Panc1 (cell line): Measurements from ENCODE around the gene KLK14. TPM values are rescaled to one million over a fixed set of nuclear protein-coding genes. Genes with fewer than 3 reads are reported as not detected.

Experiments
- ATAC-seq: fragments of 200-7000 bp; cut with Tn5 transposase; 2 replicates; pipeline ENCODE4 v1.9.1; 2020; ENCODE audit warnings: mild to moderate bottlenecking, moderate library complexity
- BruUV-seq: library from RNA; stranded (reverse); fragments of 400-500 nt; replicated peaks from 2 replicates; lab custom pipeline; 2021; lab: Mats Ljungman, UMichigan
- CTCF ChIA-PET: fragments of 300-600 bp; sonication (Branson Sonifier 250); formaldehyde crosslinking; loops from one replicate; lab custom pipeline; 2022; ENCODE audit warnings: antibody characterized with exemption; lab: Charles Lee
- POLR2A ChIA-PET: fragments of 300-600 bp; sonication (Branson Sonifier 250); formaldehyde crosslinking; loops from one replicate; lab custom pipeline; 2022; ENCODE audit warnings: antibody characterized with exemption; lab: Charles Lee
- DNase-seq: peaks from one replicate; pipeline ENCODE4 v3.0.0-alpha.2; 2010; ENCODE audit warnings: low read depth, low spot score
- H3K27ac ChIP-seq: 2 replicates; pipeline ENCODE4 v1.5.1; 2011; ENCODE audit warnings: mild to moderate bottlenecking, low read length, inconsistent platforms
- H3K27me3 ChIP-seq: fragments of 200-500 bp; sonication (Bioruptor generic); 2 replicates; pipeline ENCODE4 v1.6.0; 2014; ENCODE audit warnings: low read length, inconsistent platforms; ENCODE audit not compliant: control insufficient read depth, insufficient read depth
- H3K36me3 ChIP-seq: fragments of 200-500 bp; sonication (Bioruptor generic); 2 replicates; pipeline ENCODE4 v1.5.1; 2014; ENCODE audit warnings: inconsistent platforms, mild to moderate bottlenecking, low read length, moderate library complexity; ENCODE audit not compliant: control insufficient read depth, insufficient read depth
- H3K4me1 ChIP-seq: 2 replicates; pipeline ENCODE4 v1.5.1; 2011; ENCODE audit warnings: inconsistent platforms, mild to moderate bottlenecking, low read length, moderate library complexity; ENCODE audit not compliant: control insufficient read depth, insufficient read depth
- H3K4me3 ChIP-seq, 2 experiments: 2 replicates each; pipeline ENCODE4 v1.5.1; 2011 to 2012; ENCODE audit warnings: low read depth in 2 of 2, low read length in 2 of 2, mild to moderate bottlenecking in 2 of 2, inconsistent platforms in 1 of 2, moderate library complexity in 1 of 2
- H3K9me3 ChIP-seq: fragments of 200-500 bp; sonication (Bioruptor generic); 2 replicates; pipeline ENCODE4 v1.5.1; 2014; ENCODE audit warnings: low read depth, mild to moderate bottlenecking, inconsistent platforms, low read length, moderate library complexity; ENCODE audit not compliant: control insufficient read depth, insufficient read depth
- CTCF ChIP-seq: fragments of 450-650 bp; IDR thresholded peaks from 2 replicates; pipeline ENCODE4 v1.5.1; 2017; ENCODE audit warnings: mild to moderate bottlenecking
- POLR2AphosphoS5 ChIP-seq: IDR thresholded peaks from 2 replicates; pipeline ENCODE4 v1.6.1; 2012; ENCODE audit warnings: mild to moderate bottlenecking, low read depth, low read length, moderate library complexity
- REST ChIP-seq, 2 experiments: IDR thresholded peaks; 2 replicates each; pipeline ENCODE4 v1.6.1; 2011 to 2012; ENCODE audit warnings: low read depth in 2 of 2, control low read depth in 1 of 2, low read length in 1 of 2, mild to moderate bottlenecking in 1 of 2, moderate library complexity in 1 of 2; ENCODE audit not compliant: insufficient read depth in 1 of 2
- SIN3A ChIP-seq: IDR thresholded peaks from 2 replicates; pipeline ENCODE4 v1.6.1; 2012; ENCODE audit warnings: low read depth, mild to moderate bottlenecking, low read length, moderate library complexity, borderline replicate concordance; ENCODE audit not compliant: insufficient read depth
- TCF7L2 ChIP-seq: IDR thresholded peaks from 2 replicates; pipeline ENCODE4 v1.6.1; 2011; ENCODE audit warnings: mild to moderate bottlenecking, low read depth, low read length, inconsistent platforms
- in situ Hi-C: cut with HindIII; loops from 2 replicates; pipeline ENCODE4 v1.10.0; 2016; ENCODE audit warnings: low sequenced_read_pairs, low pct_unique_long_range_greater_than_20kb
- intact Hi-C: fragments of 100-400 bp; cut with micrococcal nuclease; formaldehyde crosslinking; loops from one replicate; pipeline ENCODE4 v1.10.0; 2022; ENCODE audit not compliant: unreplicated experiment
- total RNA-seq: library from RNA; stranded (reverse); gene quantifications from one replicate; pipeline ENCODE4 v1.2.1, GENCODE V29; 2021; ENCODE audit not compliant: unreplicated experiment

Gene KLK14
- total RNA-seq, 1 experiment from 2014 or later, result not detected

GRCh38 chr19:51091895-51092873, 9.5 kb upstream of the KLK14 start:
- no peaks in the 10 kb centered on the region; the same call in 1 of the 2 replicates for H3K4me1 ChIP-seq
- H3K27me3 ChIP-seq, result no peaks in the 10 kb centered on the region
- no TSS peak for BruUV-seq
- TF ChIP-seq CTCF (no peak), POLR2AphosphoS5 (no peak), TCF7L2 (no peak), REST (IDR thresholded peaks at IDR 0.05; ENCODE audit: insufficient read depth in 1 of 2, low read depth in 2 of 2, low read length in 1 of 2) (no peak), SIN3A (no peak)
- POLR2A ChIA-PET, result no interaction called here
- ATAC-seq, result no peak
- DNase-seq, result no peak
- H3K4me3 ChIP-seq, result no peak overlapping the region
- CTCF ChIA-PET, result no interaction called here
- H3K27ac ChIP-seq, result no peak overlapping the region
- no peaks in the 10 kb centered on the region for H3K9me3 ChIP-seq
- intact Hi-C loops, result loop anchor here (10.0 kb wide), 1 partner anchor 167 kb away; no protein-coding TSS in a partner anchor
- in situ Hi-C loops, result no loop called here
- H3K36me3 ChIP-seq, result no peaks in the 10 kb centered on the region

- ChIA-PET POLR2A (no interaction called here), CTCF (no interaction called here)
- no peak overlapping the region for H3K27ac ChIP-seq
- H3K4me1 ChIP-seq, result no peaks in the 10 kb centered on the region; the same call in 1 of the 2 replicates
- no TSS peak for BruUV-seq
- H3K4me3 ChIP-seq, result no peak overlapping the region
- ATAC-seq, result no peak
- no peak for TF ChIP-seq REST (IDR thresholded peaks at IDR 0.05; ENCODE audit: insufficient read depth in 1 of 2, low read depth in 2 of 2, low read length in 1 of 2)
- TF ChIP-seq SIN3A, result no peak
- TF ChIP-seq CTCF, result no peak
- no peak for TF ChIP-seq TCF7L2
- TF ChIP-seq POLR2AphosphoS5, result no peak
- no peak for DNase-seq
- intact Hi-C loops, result loop anchor here (10.0 kb wide), 1 partner anchor 166 kb away; no protein-coding TSS in a partner anchor
- no peaks in the 10 kb centered on the region for H3K36me3 ChIP-seq
- in situ Hi-C loops, result no loop called here
- H3K9me3 ChIP-seq, result no peaks in the 10 kb centered on the region
- no peaks in the 10 kb centered on the region for H3K27me3 ChIP-seq
These were observed 8.4 kb upstream of the KLK14 start for GRCh38 chr19:51091126-51091525.
